WTC11 (cell line): Measurements from ENCODE around the gene CCDC8.

Source experiments
- ATF1 ChIP-seq: sonication (generic); formaldehyde crosslinking; IDR thresholded peaks from 2 replicates; pipeline ENCODE4 v1.8.1; 2023; ENCODE audit warnings: mild to moderate bottlenecking, moderate library complexity, missing genetic modification reagents
- ATF6 ChIP-seq: sonication (generic); formaldehyde crosslinking; IDR thresholded peaks from 2 replicates; pipeline ENCODE4 v1.8.1; 2023; ENCODE audit warnings: mild to moderate bottlenecking, missing genetic modification reagents
- FOXK1 ChIP-seq: sonication (generic); formaldehyde crosslinking; IDR thresholded peaks from 2 replicates; pipeline ENCODE4 v1.8.0; 2022; ENCODE audit warnings: mild to moderate bottlenecking, moderate library complexity, missing genetic modification reagents
- JUN ChIP-seq: sonication (generic); formaldehyde crosslinking; IDR thresholded peaks from 2 replicates; pipeline ENCODE4 v1.8.0; 2023; ENCODE audit warnings: mild to moderate bottlenecking, missing genetic modification reagents
- TP53 ChIP-seq: sonication (generic); formaldehyde crosslinking; IDR thresholded peaks from 2 replicates; pipeline ENCODE4 v1.8.1; 2023; ENCODE audit warnings: mild to moderate bottlenecking, missing genetic modification reagents
- USF2 ChIP-seq: sonication (generic); formaldehyde crosslinking; IDR thresholded peaks from 2 replicates; pipeline ENCODE4 v1.8.1; 2023; ENCODE audit warnings: mild to moderate bottlenecking, missing genetic modification reagents, moderate library complexity
- ZNF121 ChIP-seq: sonication (generic); formaldehyde crosslinking; IDR thresholded peaks from 2 replicates; pipeline ENCODE4 v1.8.0; 2023; ENCODE audit warnings: missing genetic modification reagents
- ZNF138 ChIP-seq: sonication (generic); formaldehyde crosslinking; conservative IDR thresholded peaks from 2 replicates; pipeline ENCODE4 v1.8.1; 2022; ENCODE audit warnings: mild to moderate bottlenecking, moderate library complexity, missing genetic modification reagents
- ZNF232 ChIP-seq: sonication (generic); formaldehyde crosslinking; IDR thresholded peaks from 2 replicates; pipeline ENCODE4 v1.8.0; 2022; ENCODE audit warnings: mild to moderate bottlenecking, missing genetic modification reagents
- ZNF396 ChIP-seq: fragments of 250-450 bp; sonication (Bioruptor Pico); IDR thresholded peaks from 2 replicates; pipeline ENCODE4 v1.8.0; 2021; ENCODE audit warnings: mild to moderate bottlenecking, moderate library complexity, borderline replicate concordance
- TF ChIP-seq, protein P1 (sequence below): fragments of 200-600 bp; IDR thresholded peaks from 2 replicates; pipeline ENCODE4 v1.8.0; 2022; ENCODE audit warnings: antibody characterized with exemption
- TF ChIP-seq, protein P2 (sequence below): sonication (generic); formaldehyde crosslinking; conservative IDR thresholded peaks from 2 replicates; pipeline ENCODE4 v1.8.1; 2022; ENCODE audit warnings: mild to moderate bottlenecking, missing genetic modification reagents
- TF ChIP-seq, protein P3 (sequence below): sonication (generic); formaldehyde crosslinking; IDR thresholded peaks from 2 replicates; pipeline ENCODE4 v1.8.0; 2022; ENCODE audit warnings: mild to moderate bottlenecking, missing genetic modification reagents

- TF ChIP-seq, protein P1, sequence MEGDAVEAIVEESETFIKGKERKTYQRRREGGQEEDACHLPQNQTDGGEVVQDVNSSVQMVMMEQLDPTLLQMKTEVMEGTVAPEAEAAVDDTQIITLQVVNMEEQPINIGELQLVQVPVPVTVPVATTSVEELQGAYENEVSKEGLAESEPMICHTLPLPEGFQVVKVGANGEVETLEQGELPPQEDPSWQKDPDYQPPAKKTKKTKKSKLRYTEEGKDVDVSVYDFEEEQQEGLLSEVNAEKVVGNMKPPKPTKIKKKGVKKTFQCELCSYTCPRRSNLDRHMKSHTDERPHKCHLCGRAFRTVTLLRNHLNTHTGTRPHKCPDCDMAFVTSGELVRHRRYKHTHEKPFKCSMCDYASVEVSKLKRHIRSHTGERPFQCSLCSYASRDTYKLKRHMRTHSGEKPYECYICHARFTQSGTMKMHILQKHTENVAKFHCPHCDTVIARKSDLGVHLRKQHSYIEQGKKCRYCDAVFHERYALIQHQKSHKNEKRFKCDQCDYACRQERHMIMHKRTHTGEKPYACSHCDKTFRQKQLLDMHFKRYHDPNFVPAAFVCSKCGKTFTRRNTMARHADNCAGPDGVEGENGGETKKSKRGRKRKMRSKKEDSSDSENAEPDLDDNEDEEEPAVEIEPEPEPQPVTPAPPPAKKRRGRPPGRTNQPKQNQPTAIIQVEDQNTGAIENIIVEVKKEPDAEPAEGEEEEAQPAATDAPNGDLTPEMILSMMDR = no peak
- no peak for TF ChIP-seq ZNF138 (CRISPR knock-in tag)
- no peak for TF ChIP-seq TP53 (CRISPR knock-in tag)
- TF ChIP-seq ZNF121 (CRISPR knock-in tag) = no peak
- TF ChIP-seq JUN (CRISPR knock-in tag) = no peak
- TF ChIP-seq USF2 = no peak
- TF ChIP-seq FOXK1 (CRISPR knock-in tag) = no peak
- no peak for TF ChIP-seq ZNF232 (CRISPR knock-in tag)
- TF ChIP-seq, protein P2, sequence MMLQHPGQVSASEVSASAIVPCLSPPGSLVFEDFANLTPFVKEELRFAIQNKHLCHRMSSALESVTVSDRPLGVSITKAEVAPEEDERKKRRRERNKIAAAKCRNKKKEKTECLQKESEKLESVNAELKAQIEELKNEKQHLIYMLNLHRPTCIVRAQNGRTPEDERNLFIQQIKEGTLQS (CRISPR knock-in tag) = no peak
- no peak for TF ChIP-seq ZNF396 (CRISPR knock-in tag)
- TF ChIP-seq, protein P3, sequence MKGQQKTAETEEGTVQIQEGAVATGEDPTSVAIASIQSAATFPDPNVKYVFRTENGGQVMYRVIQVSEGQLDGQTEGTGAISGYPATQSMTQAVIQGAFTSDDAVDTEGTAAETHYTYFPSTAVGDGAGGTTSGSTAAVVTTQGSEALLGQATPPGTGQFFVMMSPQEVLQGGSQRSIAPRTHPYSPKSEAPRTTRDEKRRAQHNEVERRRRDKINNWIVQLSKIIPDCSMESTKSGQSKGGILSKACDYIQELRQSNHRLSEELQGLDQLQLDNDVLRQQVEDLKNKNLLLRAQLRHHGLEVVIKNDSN = no peak
- TF ChIP-seq ATF6 = no peak
- no peak for TF ChIP-seq ATF1
Measured at GRCh38 chr19:46390866-46391265, 22.5 kb downstream of the CCDC8 start.
